IPS-NIHi7 (cell line): ENCODE measurements around the gene CASKIN1.
"Not testable (repeated sequence)": the region's sequence is repeated elsewhere in the genome, so short reads cannot be mapped to it uniquely, and the experiment has no call there.

Experiments used
- DNase-seq: peaks from one replicate; pipeline ENCODE4 v3.0.0; 2012; ENCODE audit warnings: mixed read lengths; ENCODE audit errors: extremely low spot score

Gene CASKIN1

DNA sequence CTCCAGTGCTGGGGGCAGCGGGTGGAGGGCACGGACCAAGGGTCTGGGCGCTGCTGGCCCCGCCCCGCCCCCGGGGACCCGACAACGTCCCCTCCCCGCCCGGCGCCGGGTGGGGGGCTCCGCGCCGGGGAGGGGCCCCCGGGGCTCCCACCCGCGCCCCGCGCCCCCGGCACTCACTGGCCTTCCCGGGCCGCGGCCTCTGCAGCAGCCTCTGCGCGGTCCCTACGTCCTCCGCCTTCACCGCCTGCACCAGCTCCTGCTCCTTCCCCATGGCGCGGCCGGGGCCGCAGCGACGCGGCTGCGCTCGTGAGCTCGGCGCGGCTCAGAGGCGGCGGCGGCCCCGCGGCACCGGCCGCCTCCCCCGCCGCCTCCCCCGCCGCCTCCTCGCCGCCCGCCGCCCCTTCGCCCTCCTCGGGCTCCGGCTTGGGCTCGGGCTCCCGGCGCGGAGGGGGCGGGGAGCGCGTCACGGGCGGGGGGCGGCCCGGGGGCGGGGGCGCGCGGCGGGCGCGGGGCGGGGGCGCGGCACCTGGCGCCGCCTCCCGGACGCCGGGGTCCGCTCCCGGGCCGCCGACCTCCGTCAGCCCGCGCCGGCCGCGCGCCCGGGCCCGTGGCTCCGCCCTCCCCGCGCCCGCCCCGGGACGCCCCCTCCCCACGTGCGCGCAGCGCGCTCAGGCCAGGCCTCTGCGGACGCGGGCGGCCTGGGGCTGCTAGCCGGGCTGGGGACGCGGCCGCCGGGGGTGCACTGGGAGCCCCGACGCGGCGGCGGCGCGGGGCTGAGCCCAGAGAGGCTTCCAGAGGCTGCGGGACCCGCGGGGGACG lies at the start of gene CASKIN1:
Gene CASKIN1, minus strand, starts transcription at position 444 of the 819 bp plus-strand sequence. Its CDS starts 173 bp downstream, at position 271.
- peak; percentile 54 for DNase-seq

GRCh38 chr16:2244926-2245795 lies 48.8 kb upstream of the CASKIN1 start:
- no peak for DNase-seq

GRCh38 chr16:2244301-2244700 lies 47.9 kb upstream of the CASKIN1 start:
- peak; percentile 49 for DNase-seq

- DNase-seq: no peak
Measured at GRCh38 chr16:2243781-2244180, 47.4 kb upstream of the CASKIN1 start.

DNA sequence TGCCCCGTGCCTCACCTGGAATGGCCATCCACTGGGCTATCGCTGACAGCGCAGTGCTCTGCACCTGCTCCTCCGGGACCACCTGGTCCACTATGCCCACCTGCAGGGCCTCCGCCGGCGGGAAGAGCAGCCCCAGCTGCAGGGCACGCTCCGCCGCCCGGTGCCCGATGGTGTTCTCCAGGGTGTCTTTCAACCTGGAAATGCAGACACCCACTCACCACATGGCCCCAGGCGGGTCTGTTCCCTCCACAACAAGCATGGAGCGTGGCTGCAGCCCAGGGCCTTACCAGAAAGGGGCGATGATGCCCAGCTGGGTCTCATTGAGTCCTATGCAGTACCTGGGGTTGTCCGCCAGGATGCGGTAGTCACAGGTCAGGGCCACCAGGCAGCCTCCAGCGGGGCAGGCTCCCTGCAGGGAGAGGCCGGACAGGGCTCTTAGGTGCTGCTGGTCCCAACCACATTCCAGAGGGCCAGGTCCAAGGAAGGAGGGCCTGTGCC lies 46.7 kb upstream of the CASKIN1 start:
- DNase-seq: peak; percentile 61

DNA sequence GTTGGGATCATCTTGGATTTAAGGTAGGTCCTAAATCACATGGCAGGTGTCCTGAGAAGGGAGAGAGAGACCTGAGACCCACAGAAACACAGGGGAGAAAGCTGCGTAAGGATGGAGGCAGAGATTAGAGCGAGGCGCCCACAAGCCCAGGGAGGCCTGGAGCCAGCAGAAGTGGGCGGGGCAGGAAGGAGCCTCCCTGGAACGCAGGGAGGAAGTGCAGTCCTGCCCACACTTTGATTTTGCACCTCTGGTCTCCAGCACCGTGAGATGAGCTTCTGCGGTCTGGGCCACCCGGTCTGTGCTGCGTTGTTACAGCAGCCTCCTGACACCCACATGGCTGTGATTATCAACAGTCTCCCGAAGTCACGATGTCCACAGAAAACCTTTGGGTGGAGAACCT lies 46.2 kb upstream of the CASKIN1 start:
- DNase-seq: no peak

GRCh38 chr16:2240331-2240730 lies 43.9 kb upstream of the CASKIN1 start:
- DNase-seq: not testable (repeated sequence)

DNA sequence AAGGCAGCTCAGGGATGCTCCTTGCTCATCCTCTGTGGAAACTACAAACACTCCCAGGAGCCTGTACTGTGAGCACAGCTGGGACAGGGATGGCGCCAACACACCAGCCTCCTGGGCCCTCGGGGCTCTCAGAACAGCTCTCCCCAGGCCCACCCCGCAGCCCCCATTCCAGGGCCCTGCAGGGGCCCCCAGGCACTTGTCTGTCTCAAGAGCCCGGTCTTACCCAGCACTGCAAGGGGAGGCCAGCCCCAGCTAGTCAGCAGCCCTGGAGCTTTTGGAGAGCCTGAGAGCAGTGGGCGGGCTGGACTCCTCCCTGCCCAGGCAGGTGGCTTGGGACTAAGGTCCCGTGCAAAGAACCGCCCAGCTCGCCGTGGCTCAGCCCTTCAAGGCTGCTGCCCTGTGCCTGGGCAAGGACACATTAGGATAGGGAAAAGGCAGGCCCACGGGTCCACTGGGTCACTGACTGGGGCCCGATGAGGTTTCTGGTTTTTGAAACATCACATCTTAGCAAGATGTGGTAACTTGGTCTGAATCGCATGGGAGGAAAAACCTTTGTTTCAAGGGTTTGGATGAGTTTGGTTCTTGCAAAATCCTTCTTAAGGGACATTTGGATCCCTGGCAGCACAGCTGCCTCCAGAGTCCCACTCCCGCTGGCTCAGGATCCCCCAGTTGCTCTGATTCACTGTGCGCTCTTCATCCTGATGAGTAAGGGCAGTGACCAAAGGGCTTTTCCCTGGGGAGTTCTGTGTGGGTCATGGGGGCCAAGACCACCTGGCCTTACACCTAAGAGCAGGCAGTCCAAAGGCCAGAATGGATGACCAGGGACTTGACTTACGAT lies 42.7 kb upstream of the CASKIN1 start:
- peak; percentile 54 for DNase-seq

DNA sequence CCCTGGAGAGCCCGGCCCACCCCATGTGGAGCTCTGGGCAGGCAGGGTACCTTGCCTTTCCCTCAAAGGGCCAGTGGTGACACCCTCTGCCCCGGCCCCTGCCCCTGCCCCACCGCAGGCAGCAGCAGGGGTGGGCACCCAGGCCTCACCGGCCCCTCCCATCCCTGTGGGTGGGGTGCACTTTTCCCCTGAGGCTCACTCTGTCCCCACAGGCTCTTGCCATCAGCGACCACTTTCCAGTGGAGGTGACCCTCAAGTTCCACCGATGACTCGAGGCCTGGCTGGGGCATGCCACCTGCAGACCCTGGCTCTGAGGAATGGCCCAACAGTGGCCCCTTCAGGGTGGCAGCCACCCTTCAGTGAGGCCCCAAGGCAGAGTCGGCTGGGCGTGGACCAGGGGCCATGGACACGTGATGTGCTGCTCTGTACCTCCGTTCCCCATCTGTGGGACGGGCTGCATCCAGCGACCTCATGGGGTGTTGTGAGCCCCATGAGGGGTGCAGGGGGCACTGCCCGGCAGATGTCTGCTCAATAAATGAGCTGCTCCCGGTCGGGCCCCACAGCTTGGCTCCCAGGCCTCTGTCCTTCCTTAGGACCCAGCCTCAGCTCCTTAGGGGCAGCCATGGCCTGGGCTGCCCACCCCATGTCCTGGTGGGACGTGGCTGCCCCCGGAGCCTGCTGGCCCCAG lies 41.9 kb upstream of the CASKIN1 start:
- peak; percentile 29 for DNase-seq

- DNase-seq: peak; percentile 45
Measured at GRCh38 chr16:2237493-2238149, 41.2 kb upstream of the CASKIN1 start.

DNA sequence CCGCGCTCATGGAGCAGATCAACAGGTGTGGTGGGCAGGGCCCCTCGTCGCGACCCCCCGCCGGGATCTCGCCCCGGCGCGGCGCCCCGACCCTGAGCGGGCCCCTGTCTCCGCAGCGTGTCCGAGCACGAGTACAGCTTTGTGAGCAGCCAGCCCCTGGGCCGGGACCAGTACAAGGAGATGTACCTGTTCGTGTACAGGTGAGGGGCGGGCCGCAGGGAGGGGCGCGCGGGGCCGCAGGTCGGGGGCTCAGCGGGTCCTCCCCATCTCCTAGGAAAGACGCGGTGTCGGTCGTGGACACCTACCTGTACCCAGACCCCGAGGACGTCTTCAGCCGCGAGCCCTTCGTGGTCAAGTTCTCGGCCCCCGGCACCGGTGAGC lies 40.7 kb upstream of the CASKIN1 start:
- no peak for DNase-seq

DNA sequence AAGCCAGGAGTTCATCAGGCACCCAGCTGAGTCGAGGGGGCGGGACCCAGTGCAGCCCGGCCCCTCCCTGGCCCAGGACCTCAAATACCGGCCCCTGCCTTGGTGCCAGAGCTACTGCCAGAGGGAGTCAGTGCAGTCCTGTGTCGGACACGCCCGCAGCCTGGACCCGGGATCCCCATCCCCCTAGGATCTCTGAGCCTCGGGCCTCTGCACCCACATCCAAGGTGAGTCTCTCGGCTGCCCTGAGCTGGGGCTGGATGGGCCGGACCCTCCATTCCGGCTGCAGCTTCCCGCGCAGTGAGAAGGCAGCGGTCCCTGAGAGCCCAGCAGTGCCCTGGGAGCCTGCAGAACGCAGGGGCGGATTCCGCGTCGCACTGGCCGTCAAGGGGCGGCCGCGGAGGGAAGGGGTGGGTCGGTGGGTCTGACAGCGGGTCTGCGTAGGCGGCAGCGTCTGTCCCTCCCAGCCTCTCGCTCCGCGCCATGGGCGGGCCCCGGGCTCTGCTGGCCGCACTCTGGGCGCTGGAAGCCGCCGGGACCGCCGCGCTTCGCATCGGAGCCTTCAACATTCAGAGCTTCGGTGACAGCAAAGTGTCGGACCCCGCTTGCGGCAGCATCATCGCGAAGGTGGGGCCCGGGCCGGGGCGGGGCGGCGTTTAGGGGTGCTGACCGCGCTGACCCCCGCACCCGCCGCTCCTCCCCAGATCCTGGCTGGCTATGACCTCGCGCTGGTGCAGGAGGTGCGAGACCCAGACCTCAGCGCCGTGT lies 40.1 kb upstream of the CASKIN1 start, which contains the start of gene DNASE1L2:
Gene DNASE1L2, plus strand, starts transcription at position 108 of the 765 bp plus-strand sequence. Its CDS starts 373 bp downstream, at position 481.
- DNase-seq: peak; percentile 78

GRCh38 chr16:2235695-2236336 lies 39.4 kb upstream of the CASKIN1 start:
- DNase-seq: no peak

- DNase-seq: no peak
Measured at GRCh38 chr16:2235234-2235651, 38.8 kb upstream of the CASKIN1 start.

DNA sequence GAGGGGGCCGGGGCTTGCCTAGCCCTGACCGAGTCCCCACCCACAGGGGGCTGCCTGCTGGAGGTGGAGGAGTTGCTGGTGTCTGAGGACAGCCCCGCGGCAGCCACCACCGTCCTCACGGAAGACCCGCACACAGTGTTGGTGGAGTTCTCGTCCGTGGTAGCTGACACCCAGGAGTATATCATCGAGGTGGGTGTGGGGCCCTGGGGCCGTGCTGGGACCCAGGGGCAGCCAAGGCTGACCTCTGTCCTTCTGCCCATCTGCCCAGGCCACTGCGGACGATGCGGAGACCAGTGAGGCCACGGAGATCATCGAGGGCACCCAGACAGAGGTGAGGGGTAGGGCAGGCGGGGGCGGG lies 38.4 kb upstream of the CASKIN1 start:
- no peak for DNase-seq

DNA sequence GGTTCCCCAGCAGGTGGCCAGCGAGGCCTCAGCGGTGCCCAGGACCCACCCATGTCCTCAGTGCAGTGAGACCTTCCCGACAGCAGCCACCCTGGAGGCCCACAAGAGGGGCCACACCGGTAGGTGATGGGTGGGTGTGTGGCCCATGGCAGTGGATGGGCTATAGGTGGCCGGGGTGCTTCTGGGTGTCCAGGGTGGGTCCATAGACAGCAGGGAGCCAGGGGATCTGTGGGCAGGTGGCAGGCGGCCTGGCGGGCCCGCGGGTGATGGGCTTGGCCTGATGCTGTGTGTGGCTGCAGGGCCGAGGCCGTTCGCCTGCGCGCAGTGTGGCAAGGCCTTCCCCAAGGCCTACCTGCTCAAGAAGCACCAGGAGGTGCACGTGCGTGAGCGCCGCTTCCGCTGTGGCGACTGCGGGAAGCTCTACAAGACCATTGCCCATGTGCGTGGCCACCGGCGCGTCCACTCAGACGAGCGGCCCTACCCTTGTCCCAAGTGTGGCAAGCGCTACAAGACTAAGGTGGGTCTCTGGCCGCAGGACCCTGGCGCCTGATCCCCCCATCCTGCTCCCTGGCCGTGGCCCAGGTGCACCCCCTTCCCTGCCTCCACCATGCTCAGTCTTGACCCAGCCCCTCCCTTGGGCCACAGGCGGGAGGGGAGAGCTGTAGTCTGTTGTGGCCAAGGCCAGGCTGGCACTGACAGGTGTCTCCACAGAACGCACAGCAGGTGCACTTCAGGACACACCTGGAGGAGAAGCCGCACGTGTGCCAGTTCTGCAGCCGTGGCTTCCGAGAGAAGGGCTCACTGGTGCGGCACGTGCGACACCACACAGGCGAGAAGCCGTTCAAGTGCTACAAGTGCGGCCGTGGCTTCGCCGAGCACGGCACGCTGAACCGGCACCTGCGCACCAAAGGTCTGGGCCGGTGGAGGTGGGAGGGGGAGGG lies 37.7 kb upstream of the CASKIN1 start:
- DNase-seq: no peak

GRCh38 chr16:2233046-2233775 lies 36.8 kb upstream of the CASKIN1 start:
- no peak for DNase-seq
